ENCODE data around the gene DGKG. TPM values are rescaled to one million over a fixed set of nuclear protein-coding genes. Genes with fewer than 3 reads are reported as not detected.

DGKG gene
- polyA plus RNA-seq, 2 of the 4 experiments (the other 2 are of a cell fraction) = 11.5 to 13.3 TPM

DNA sequence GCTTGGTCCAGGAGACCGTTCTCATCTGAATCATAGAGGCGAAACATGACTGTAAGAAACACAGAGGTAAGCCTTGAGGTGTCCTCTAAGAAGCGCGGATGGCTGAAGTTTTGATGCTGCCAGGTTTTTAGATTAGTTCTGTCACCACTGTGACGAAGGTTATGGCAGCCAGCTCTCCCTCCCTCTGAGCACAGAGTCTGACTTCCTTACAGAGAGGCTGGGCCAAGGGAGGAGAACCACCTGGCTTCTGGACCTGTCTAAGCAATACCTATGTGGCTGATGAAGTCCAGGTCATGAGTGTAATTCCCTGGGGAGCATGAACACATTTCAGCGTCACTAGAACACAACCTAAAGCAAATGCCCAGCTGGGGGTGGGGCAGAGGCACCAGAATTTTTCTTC lies 77.4 kb downstream of the DGKG start (continued):
- TF ChIP-seq SMC3 (IDR thresholded peaks at IDR 0.05) = no peak
- no peak for TF ChIP-seq ZC3H11A (IDR thresholded peaks at IDR 0.05)
- no peak for TF ChIP-seq PHF8 (IDR thresholded peaks at IDR 0.05; ENCODE audit: borderline replicate concordance, low read depth)
- no peak for TF ChIP-seq HEYL (CRISPR knock-in tag; IDR thresholded peaks at IDR 0.05)
- no peak for TF ChIP-seq FOXS1 (CRISPR knock-in tag; IDR thresholded peaks at IDR 0.05)
- TF ChIP-seq RFX5 (IDR thresholded peaks at IDR 0.05) = no peak
- TF ChIP-seq, protein P1, sequence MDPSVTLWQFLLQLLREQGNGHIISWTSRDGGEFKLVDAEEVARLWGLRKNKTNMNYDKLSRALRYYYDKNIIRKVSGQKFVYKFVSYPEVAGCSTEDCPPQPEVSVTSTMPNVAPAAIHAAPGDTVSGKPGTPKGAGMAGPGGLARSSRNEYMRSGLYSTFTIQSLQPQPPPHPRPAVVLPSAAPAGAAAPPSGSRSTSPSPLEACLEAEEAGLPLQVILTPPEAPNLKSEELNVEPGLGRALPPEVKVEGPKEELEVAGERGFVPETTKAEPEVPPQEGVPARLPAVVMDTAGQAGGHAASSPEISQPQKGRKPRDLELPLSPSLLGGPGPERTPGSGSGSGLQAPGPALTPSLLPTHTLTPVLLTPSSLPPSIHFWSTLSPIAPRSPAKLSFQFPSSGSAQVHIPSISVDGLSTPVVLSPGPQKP (IDR thresholded peaks at IDR 0.05; ENCODE audit: low read depth, low read length) = no peak
- TF ChIP-seq, protein P2, sequence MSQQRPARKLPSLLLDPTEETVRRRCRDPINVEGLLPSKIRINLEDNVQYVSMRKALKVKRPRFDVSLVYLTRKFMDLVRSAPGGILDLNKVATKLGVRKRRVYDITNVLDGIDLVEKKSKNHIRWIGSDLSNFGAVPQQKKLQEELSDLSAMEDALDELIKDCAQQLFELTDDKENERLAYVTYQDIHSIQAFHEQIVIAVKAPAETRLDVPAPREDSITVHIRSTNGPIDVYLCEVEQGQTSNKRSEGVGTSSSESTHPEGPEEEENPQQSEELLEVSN (IDR thresholded peaks at IDR 0.05; ENCODE audit: borderline replicate concordance, low read depth) = no peak

DNA sequence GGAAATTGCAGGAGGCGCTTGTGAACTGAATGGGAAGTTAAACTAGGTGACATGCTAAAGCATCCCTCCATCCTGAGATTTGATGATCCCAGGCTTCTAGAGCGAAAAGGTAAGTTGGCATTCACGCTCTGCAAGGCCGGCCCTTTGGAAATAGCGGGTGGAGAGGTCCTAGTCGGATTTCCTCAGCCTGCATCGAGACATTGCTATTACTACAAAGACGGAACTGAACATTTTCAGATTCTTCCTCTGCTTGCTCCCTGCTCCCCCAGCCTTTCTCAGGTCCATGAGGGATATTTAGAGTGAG lies 77.7 kb downstream of the DGKG start:
- Histone ChIP-seq H3K9me3 (no peaks in the 10 kb centered on the region), H3K4me2 (no peak overlapping the region), H3K4me3 (no peak overlapping the region), H3K27ac (no peak overlapping the region), H3K4me1 (no peaks in the 10 kb centered on the region; the same call in 2 of the 3 replicates)
- no peak for ATAC-seq
- POLR2A ChIA-PET = no interaction called here
- no peak for DNase-seq (ENCODE audit: low read depth in 1 of 2, low spot score in 1 of 2)
- FAIRE-seq = no peak
- CTCF ChIA-PET = no interaction called here
- WGBS (ENCODE audit: missing lambda C conversion rate) = 100% methylated on average over 3 of the region's 8 CpGs
- TF ChIP-seq NPAS2 (CRISPR knock-in tag; IDR thresholded peaks at IDR 0.05; ENCODE audit: borderline replicate concordance) (no peak), ZSCAN20 (CRISPR knock-in tag; IDR thresholded peaks at IDR 0.05) (no peak), RFX5 (IDR thresholded peaks at IDR 0.05) (no peak), FOXS1 (CRISPR knock-in tag; IDR thresholded peaks at IDR 0.05) (no peak)

DNA sequence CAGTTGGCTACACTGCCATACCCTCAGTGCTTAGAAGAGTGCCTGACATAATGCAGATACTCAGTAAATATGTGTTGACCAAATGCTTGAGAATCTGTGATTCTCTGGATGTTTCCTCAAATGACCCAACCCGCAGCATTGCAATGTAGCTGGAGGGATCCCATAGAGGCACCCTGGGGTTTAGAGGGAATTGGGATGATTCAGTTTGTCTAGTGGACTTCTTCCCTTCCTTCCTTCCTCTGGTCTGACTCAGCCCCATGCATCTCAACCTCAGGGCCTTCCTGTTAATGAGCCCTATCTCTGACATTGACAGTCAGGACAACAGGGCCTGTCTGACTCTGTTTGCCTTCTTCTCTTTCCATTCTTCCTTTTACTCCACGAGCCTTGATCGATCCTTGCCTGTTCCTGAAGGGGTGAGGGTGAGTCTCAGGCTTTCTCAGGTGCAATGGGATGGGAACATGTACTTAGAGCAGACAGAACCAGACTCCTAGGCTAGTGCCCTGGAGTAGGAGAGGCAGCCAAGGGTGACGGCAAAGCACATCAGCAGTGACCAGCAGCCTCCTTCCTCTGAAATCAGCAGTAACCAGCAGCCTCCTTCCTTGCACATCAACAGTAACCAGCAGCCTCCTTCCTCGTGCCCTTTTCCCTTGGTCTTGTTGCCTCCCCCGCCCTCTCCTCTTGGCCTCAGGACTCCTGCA lies 78.2 kb downstream of the DGKG start:
- ChIA-PET CTCF (interaction anchor here (0.6 to 1.6 kb wide), 3 partner anchors 257 to 301 kb away, joined by 3 to 5 read pairs (median 3); no protein-coding TSS in a partner anchor), POLR2A (no interaction called here)
- no peak overlapping the region for H3K4me3 ChIP-seq
- H3K4me2 ChIP-seq = no peak overlapping the region
- no peak for TF ChIP-seq RAD21 (conservative IDR thresholded peaks at IDR 0.05 in 1 of 2, IDR thresholded peaks at IDR 0.05 in 1 of 2)
- TF ChIP-seq EP300 (IDR thresholded peaks at IDR 0.05) = no peak
- no peak for TF ChIP-seq JUNB (IDR thresholded peaks at IDR 0.05)
- no peak for TF ChIP-seq EHMT2 (IDR thresholded peaks at IDR 0.05; ENCODE audit: low read depth)
- no peak for TF ChIP-seq CHD2 (IDR thresholded peaks at IDR 0.05; ENCODE audit: low read length, partially characterized antibody)
- no peak for TF ChIP-seq CBX2 (IDR thresholded peaks at IDR 0.05; ENCODE audit: borderline replicate concordance, low read depth)
- no peak for TF ChIP-seq CHD4 (IDR thresholded peaks at IDR 0.05; ENCODE audit: borderline replicate concordance)
- no peak for TF ChIP-seq JUN (IDR thresholded peaks at IDR 0.05)
- TF ChIP-seq EHF (CRISPR knock-in tag; IDR thresholded peaks at IDR 0.05) = no peak
- no peak for TF ChIP-seq TP53 (CRISPR knock-in tag; IDR thresholded peaks at IDR 0.05)
- TF ChIP-seq USF2 (IDR thresholded peaks at IDR 0.05) = no peak
- TF ChIP-seq MAZ (IDR thresholded peaks at IDR 0.05; ENCODE audit: borderline replicate concordance, low read depth, low read length) = no peak
- 65% methylated on average over 6 of the region's 6 CpGs for WGBS (ENCODE audit: missing lambda C conversion rate)
- DNase-seq (ENCODE audit: low read depth in 1 of 2, low spot score in 1 of 2) (no peak), FAIRE-seq (no peak), ATAC-seq (peak; percentile 59 to 63; a peak in 3 of 6 replicates)
- H3K27ac ChIP-seq = no peak overlapping the region
- H3K4me1 ChIP-seq = no peaks in the 10 kb centered on the region; the same call in 2 of the 3 replicates
- H3K9me3 ChIP-seq = no peaks in the 10 kb centered on the region

Measured in A549 (cell line).